Upper lobe of right lung (tissue), 1 donor: ENCODE data around the gene CNTNAP2. TPM values are rescaled to one million over a fixed set of nuclear protein-coding genes. Genes with fewer than 3 reads are reported as not detected.

Experiments
- ATAC-seq: fragments of 200-7000 bp; cut with Tn5 transposase; one replicate; pipeline ENCODE4 v1.9.1; 2020; ENCODE audit warnings: mild to moderate bottlenecking, moderate library complexity
- DNase-seq: peaks from one replicate; pipeline ENCODE4 v3.0.0-alpha.2; 2020
- H3K27ac ChIP-seq: fragments of 200-600 bp; one replicate; pipeline ENCODE4 v1.8.0; 2022
- H3K27me3 ChIP-seq: fragments of 200-600 bp; one replicate; pipeline ENCODE4 v1.8.0; 2022; ENCODE audit warnings: mild to moderate bottlenecking
- H3K36me3 ChIP-seq: fragments of 200-600 bp; one replicate; pipeline ENCODE4 v1.8.0; 2022
- H3K4me1 ChIP-seq: fragments of 200-600 bp; one replicate; pipeline ENCODE4 v1.8.0; 2022
- H3K4me3 ChIP-seq: fragments of 200-600 bp; one replicate; pipeline ENCODE4 v1.8.0; 2022; ENCODE audit warnings: mild to moderate bottlenecking
- H3K9me3 ChIP-seq: fragments of 200-600 bp; one replicate; pipeline ENCODE4 v1.8.0; 2022
- CTCF ChIP-seq: fragments of 200-600 bp; IDR thresholded peaks from one replicate; pipeline ENCODE4 v1.8.0; 2022; ENCODE audit warnings: antibody characterized with exemption
- intact Hi-C: fragments of 100-400 bp; cut with DNase I; formaldehyde crosslinking; loops from one replicate; pipeline ENCODE4 v1.11.0; 2022
- total RNA-seq: library from RNA; stranded (reverse); fragmentation: NEBNext Ultra II Directional; extraction: Animal tissue kit (Norgen Biotek cat#: 25700); gene quantifications from one replicate; pipeline ENCODE4 v1.2.1, GENCODE V29; 2021
- donor health status: DM: no; HTN: yes; CAD: no; lungs with severe emphysema.

Gene CNTNAP2
- total RNA-seq, 1 donor from 2014 or later: 0.41 TPM

GRCh38 chr7:147894271-147894670 is 1777.7 kb downstream of the CNTNAP2 start:
- no peak overlapping the region for H3K27ac ChIP-seq
- no peaks in the 10 kb centered on the region for H3K27me3 ChIP-seq
- TF ChIP-seq CTCF: no peak
- no peaks in the 10 kb centered on the region for H3K9me3 ChIP-seq
- ATAC-seq (no peak), DNase-seq (no peak)
- no peak overlapping the region for H3K4me3 ChIP-seq
- no peaks in the 10 kb centered on the region for H3K4me1 ChIP-seq
- no peaks in the 10 kb centered on the region for H3K36me3 ChIP-seq
- intact Hi-C loops: no loop called here

GRCh38 chr7:147896121-147896520 is 1779.5 kb downstream of the CNTNAP2 start:
- Histone ChIP-seq H3K36me3 (no peaks in the 10 kb centered on the region), H3K9me3 (no peaks in the 10 kb centered on the region), H3K4me3 (no peak overlapping the region), H3K4me1 (no peaks in the 10 kb centered on the region), H3K27me3 (no peaks in the 10 kb centered on the region), H3K27ac (no peak overlapping the region)
- ATAC-seq (no peak), DNase-seq (no peak)
- intact Hi-C loops: no loop called here
- no peak for TF ChIP-seq CTCF

GRCh38 chr7:147903536-147904218 is 1787.1 kb downstream of the CNTNAP2 start:
- no peak overlapping the region for H3K27ac ChIP-seq
- no peaks in the 10 kb centered on the region for H3K4me1 ChIP-seq
- H3K27me3 ChIP-seq: no peaks in the 10 kb centered on the region
- H3K9me3 ChIP-seq: no peaks in the 10 kb centered on the region
- ATAC-seq (no peak), DNase-seq (no peak)
- no peaks in the 10 kb centered on the region for H3K36me3 ChIP-seq
- no peak overlapping the region for H3K4me3 ChIP-seq
- intact Hi-C loops: no loop called here
- TF ChIP-seq CTCF: no peak

- Histone ChIP-seq H3K4me1 (no peaks in the 10 kb centered on the region), H3K27me3 (no peaks in the 10 kb centered on the region), H3K36me3 (no peaks in the 10 kb centered on the region), H3K9me3 (no peaks in the 10 kb centered on the region), H3K27ac (no peak overlapping the region), H3K4me3 (no peak overlapping the region)
- no peak for ATAC-seq
- intact Hi-C loops: no loop called here
- no peak for DNase-seq
- TF ChIP-seq CTCF: no peak
These were observed 1787.6 kb downstream of the CNTNAP2 start for GRCh38 chr7:147904219-147904576.

GRCh38 chr7:147909431-147910148 is 1793.0 kb downstream of the CNTNAP2 start:
- intact Hi-C loops: no loop called here
- Histone ChIP-seq H3K36me3 (no peaks in the 10 kb centered on the region), H3K4me1 (no peaks in the 10 kb centered on the region), H3K9me3 (no peaks in the 10 kb centered on the region), H3K27me3 (no peaks in the 10 kb centered on the region), H3K4me3 (no peak overlapping the region), H3K27ac (no peak overlapping the region)
- DNase-seq (no peak), ATAC-seq (no peak)
- no peak for TF ChIP-seq CTCF
